ENCODE results near the gene TCTN3. TPM values are rescaled to one million over a fixed set of nuclear protein-coding genes. Genes with fewer than 3 reads are reported as not detected.

The TCTN3 gene
- total and polyA plus RNA-seq, 2 experiments from 2014 or later = 46.4 to 55.6 TPM

DNA sequence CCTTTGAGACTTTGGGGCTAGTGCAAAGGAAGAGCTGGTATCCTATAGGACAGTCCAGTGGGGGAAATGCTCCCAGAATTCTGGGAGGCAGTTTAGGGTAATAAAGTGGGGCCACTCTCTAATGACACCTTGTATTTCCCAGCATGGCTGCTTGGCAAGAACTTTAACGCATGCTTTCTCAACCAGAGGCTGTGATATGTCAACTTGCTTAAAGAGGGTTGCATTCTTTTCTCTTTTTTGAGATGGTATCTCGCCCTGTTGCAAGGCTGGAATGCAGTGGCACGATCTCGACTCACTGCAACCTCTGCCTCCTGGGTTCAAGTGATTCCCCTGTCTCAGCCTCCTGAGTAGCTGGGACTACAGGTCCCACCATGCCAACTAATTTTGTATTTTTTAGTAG lies 75.6 kb downstream of the TCTN3 start:
- Histone ChIP-seq H3K9me2 (replicated peaks; ENCODE audit: insufficient read depth) (no peaks in the 10 kb centered on the region), H2AFZ (no peak overlapping the region), H3K9me3 (ENCODE audit: low read depth) (no peaks in the 10 kb centered on the region), H3K27ac (no peak overlapping the region), H3K79me2 (no peaks in the 10 kb centered on the region), H3K4me2 (no peak overlapping the region), H4K20me1 (ENCODE audit: insufficient read depth, poor library complexity, severe bottlenecking) (no peaks in the 10 kb centered on the region), H3K27me3 (no peaks in the 10 kb centered on the region), H3K4me3 (no peak overlapping the region), H3K36me3 (replicated peaks; ENCODE audit: insufficient read depth, low read depth) (peaks cover 9% of the 10 kb centered on the region), H3K4me1 (ENCODE audit: insufficient read depth) (peaks cover under 1% of the 10 kb centered on the region)
- WGBS (ENCODE audit: low lambda C conversion rate, missing lambda C conversion rate) = 76% methylated on average over 4 of the region's 4 CpGs
- no peak for DNase-seq (ENCODE audit: low spot score)
- TF ChIP-seq EZH2phosphoT487 (IDR thresholded peaks at IDR 0.05; ENCODE audit: low read depth, severe bottlenecking, unreplicated experiment) (no peak), EZH2 (IDR thresholded peaks at IDR 0.05; ENCODE audit: borderline replicate concordance) (no peak)
- TF ChIP-seq, protein P1, sequence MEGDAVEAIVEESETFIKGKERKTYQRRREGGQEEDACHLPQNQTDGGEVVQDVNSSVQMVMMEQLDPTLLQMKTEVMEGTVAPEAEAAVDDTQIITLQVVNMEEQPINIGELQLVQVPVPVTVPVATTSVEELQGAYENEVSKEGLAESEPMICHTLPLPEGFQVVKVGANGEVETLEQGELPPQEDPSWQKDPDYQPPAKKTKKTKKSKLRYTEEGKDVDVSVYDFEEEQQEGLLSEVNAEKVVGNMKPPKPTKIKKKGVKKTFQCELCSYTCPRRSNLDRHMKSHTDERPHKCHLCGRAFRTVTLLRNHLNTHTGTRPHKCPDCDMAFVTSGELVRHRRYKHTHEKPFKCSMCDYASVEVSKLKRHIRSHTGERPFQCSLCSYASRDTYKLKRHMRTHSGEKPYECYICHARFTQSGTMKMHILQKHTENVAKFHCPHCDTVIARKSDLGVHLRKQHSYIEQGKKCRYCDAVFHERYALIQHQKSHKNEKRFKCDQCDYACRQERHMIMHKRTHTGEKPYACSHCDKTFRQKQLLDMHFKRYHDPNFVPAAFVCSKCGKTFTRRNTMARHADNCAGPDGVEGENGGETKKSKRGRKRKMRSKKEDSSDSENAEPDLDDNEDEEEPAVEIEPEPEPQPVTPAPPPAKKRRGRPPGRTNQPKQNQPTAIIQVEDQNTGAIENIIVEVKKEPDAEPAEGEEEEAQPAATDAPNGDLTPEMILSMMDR (IDR thresholded peaks at IDR 0.05; ENCODE audit: poor library complexity) = no peak

DNA sequence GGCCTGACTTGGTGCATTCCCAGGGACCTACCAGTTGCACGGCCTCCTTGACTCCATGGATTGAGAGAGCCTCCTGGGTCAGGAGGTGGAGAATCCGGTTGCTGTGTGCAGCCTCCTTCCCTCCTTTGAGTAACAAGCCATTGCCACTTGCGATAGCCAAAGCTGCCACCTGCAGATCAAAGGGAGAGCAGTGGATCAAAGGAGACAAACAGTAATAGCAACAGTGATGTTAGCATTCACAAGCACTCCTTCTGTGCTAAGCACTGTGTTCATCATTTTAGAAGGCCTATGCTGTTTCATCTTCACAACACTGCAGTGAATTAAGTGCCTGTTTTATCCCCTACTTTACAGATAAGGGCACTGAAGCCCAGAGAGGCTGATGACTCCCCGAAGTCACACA lies 77.3 kb downstream of the TCTN3 start:
- Histone ChIP-seq H3K4me2 (no peak overlapping the region), H3K79me2 (no peaks in the 10 kb centered on the region), H3K36me3 (replicated peaks; ENCODE audit: insufficient read depth, low read depth) (peaks cover 9% of the 10 kb centered on the region), H3K27ac (no peak overlapping the region), H2AFZ (no peak overlapping the region), H3K27me3 (no peaks in the 10 kb centered on the region), H3K9me2 (replicated peaks; ENCODE audit: insufficient read depth) (no peaks in the 10 kb centered on the region), H3K9me3 (ENCODE audit: low read depth) (no peaks in the 10 kb centered on the region), H3K4me3 (no peak overlapping the region), H3K4me1 (ENCODE audit: insufficient read depth) (peaks cover 8% of the 10 kb centered on the region), H4K20me1 (ENCODE audit: insufficient read depth, poor library complexity, severe bottlenecking) (no peaks in the 10 kb centered on the region)
- DNase-seq (ENCODE audit: low spot score) = no peak
- 93% methylated on average over 4 of the region's 4 CpGs for WGBS (ENCODE audit: low lambda C conversion rate, missing lambda C conversion rate)
- TF ChIP-seq, protein P1 (IDR thresholded peaks at IDR 0.05; ENCODE audit: poor library complexity) = no peak
- no peak for TF ChIP-seq EZH2 (IDR thresholded peaks at IDR 0.05; ENCODE audit: borderline replicate concordance)
- no peak for TF ChIP-seq EZH2phosphoT487 (IDR thresholded peaks at IDR 0.05; ENCODE audit: low read depth, severe bottlenecking, unreplicated experiment)

Other genes starting within 250 kb of the TCTN3 start
- 33.1 and 40.2 TPM in 2 replicates for gene SORBS1, start 132.6 kb downstream of the TCTN3 start, total RNA-seq
- gene SORBS1, start 132.6 kb downstream of the TCTN3 start, polyA plus RNA-seq = 17.0 and 18.2 TPM in 2 replicates
- gene ALDH18A1, start 37.2 kb downstream of the TCTN3 start, total RNA-seq = 136 and 168 TPM in 2 replicates
- gene ALDH18A1, start 37.2 kb downstream of the TCTN3 start, polyA plus RNA-seq = 105 and 106 TPM in 2 replicates
- 6.2 and 8.9 TPM in 2 replicates for gene ENTPD1, start 62.2 kb upstream of the TCTN3 start, total RNA-seq
- 1.5 and 4.1 TPM in 2 replicates for gene ENTPD1, start 62.2 kb upstream of the TCTN3 start, polyA plus RNA-seq
- gene CC2D2B, start 214.0 kb upstream of the TCTN3 start, total RNA-seq = 0.13 TPM in 1 of 2 replicates, not detected in the other
- gene CC2D2B, start 214.0 kb upstream of the TCTN3 start, polyA plus RNA-seq = 0.97 TPM in 1 of 2 replicates, not detected in the other